ENCODE measurements around the gene SLC18B1.

GRCh38 chr6:132719736-132720448 lies 78.5 kb downstream of the SLC18B1 start:
- TF ChIP-seq, protein P1, sequence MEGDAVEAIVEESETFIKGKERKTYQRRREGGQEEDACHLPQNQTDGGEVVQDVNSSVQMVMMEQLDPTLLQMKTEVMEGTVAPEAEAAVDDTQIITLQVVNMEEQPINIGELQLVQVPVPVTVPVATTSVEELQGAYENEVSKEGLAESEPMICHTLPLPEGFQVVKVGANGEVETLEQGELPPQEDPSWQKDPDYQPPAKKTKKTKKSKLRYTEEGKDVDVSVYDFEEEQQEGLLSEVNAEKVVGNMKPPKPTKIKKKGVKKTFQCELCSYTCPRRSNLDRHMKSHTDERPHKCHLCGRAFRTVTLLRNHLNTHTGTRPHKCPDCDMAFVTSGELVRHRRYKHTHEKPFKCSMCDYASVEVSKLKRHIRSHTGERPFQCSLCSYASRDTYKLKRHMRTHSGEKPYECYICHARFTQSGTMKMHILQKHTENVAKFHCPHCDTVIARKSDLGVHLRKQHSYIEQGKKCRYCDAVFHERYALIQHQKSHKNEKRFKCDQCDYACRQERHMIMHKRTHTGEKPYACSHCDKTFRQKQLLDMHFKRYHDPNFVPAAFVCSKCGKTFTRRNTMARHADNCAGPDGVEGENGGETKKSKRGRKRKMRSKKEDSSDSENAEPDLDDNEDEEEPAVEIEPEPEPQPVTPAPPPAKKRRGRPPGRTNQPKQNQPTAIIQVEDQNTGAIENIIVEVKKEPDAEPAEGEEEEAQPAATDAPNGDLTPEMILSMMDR (IDR thresholded peaks at IDR 0.05): no peak
- TF ChIP-seq RAD21 (conservative IDR thresholded peaks at IDR 0.05 in 1 of 2, IDR thresholded peaks at IDR 0.05 in 1 of 2) (no peak), ESRRA (IDR thresholded peaks at IDR 0.05; ENCODE audit: borderline replicate concordance, low read length) (no peak), RFX5 (IDR thresholded peaks at IDR 0.05) (no peak), POLR2A (IDR thresholded peaks at IDR 0.05; ENCODE audit: low read length) (no peak), ZFP36 (IDR thresholded peaks at IDR 0.05; ENCODE audit: borderline replicate concordance, partially characterized antibody) (no peak), ZC3H11A (IDR thresholded peaks at IDR 0.05) (peak; percentile 35; the same call in 1 of the 2 replicates), CBX8 (IDR thresholded peaks at IDR 0.05) (no peak), MYC (IDR thresholded peaks at IDR 0.05; ENCODE audit: borderline replicate concordance, low read length) (no peak), BHLHE40 (IDR thresholded peaks at IDR 0.05; ENCODE audit: low read depth, low read length) (no peak), REST (IDR thresholded peaks at IDR 0.05) (no peak)
- TF ChIP-seq, protein P2, sequence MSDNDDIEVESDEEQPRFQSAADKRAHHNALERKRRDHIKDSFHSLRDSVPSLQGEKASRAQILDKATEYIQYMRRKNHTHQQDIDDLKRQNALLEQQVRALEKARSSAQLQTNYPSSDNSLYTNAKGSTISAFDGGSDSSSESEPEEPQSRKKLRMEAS (IDR thresholded peaks at IDR 0.05): no peak
- TF ChIP-seq, protein P3, sequence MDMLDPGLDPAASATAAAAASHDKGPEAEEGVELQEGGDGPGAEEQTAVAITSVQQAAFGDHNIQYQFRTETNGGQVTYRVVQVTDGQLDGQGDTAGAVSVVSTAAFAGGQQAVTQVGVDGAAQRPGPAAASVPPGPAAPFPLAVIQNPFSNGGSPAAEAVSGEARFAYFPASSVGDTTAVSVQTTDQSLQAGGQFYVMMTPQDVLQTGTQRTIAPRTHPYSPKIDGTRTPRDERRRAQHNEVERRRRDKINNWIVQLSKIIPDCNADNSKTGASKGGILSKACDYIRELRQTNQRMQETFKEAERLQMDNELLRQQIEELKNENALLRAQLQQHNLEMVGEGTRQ (IDR thresholded peaks at IDR 0.05): no peak

All from A549 (cell line).